UCSD-AML1 (cell line): Measurements from ENCODE around the gene LUC7L.
"Not testable (repeated sequence)": the region's sequence is repeated elsewhere in the genome, so short reads cannot be mapped to it uniquely, and the experiment has no call there.

Experiments
- DNase-seq: peaks from one replicate; lab custom pipeline; 2025; ENCODE audit not compliant: unreplicated experiment; lab: John Stamatoyannopoulos, UW

LUC7L gene

GRCh38 chr16:167122-167690 is 62.0 kb downstream of the LUC7L start:
- DNase-seq, result no peak

- no peak for DNase-seq
Measured at GRCh38 chr16:166375-167121, 62.7 kb downstream of the LUC7L start.

GRCh38 chr16:165539-166374 is 63.5 kb downstream of the LUC7L start, which contains the start of gene HBM:
HBM (plus strand) TSS chr16:165978; CDS start chr16:165998, 20 bp downstream.
- no peak for DNase-seq

- no peak for DNase-seq
Measured at GRCh38 chr16:164827-165538, 64.3 kb downstream of the LUC7L start.

- DNase-seq, result not testable (repeated sequence)
Measured at GRCh38 chr16:164134-164823, 65.0 kb downstream of the LUC7L start.

GRCh38 chr16:163696-164095 is 65.6 kb downstream of the LUC7L start:
- not testable (repeated sequence) for DNase-seq

GRCh38 chr16:163139-163538 is 66.1 kb downstream of the LUC7L start:
- DNase-seq, result not testable (repeated sequence)

- no peak for DNase-seq
Measured at GRCh38 chr16:162271-162991, 66.8 kb downstream of the LUC7L start.

- no peak for DNase-seq
Measured at GRCh38 chr16:160691-161190, 68.5 kb downstream of the LUC7L start.

- DNase-seq, result not testable (repeated sequence)
Measured at GRCh38 chr16:160242-160641, 69.0 kb downstream of the LUC7L start.

- DNase-seq, result no peak
Measured at GRCh38 chr16:159136-159849, 70.0 kb downstream of the LUC7L start.

- no peak for DNase-seq
Measured at GRCh38 chr16:155031-155398, 74.2 kb downstream of the LUC7L start.

GRCh38 chr16:154217-155030 is 74.8 kb downstream of the LUC7L start:
- no peak for DNase-seq

GRCh38 chr16:153550-154216 is 75.6 kb downstream of the LUC7L start:
- DNase-seq, result not testable (repeated sequence)

- DNase-seq, result not testable (repeated sequence)
Measured at GRCh38 chr16:153129-153521, 76.1 kb downstream of the LUC7L start.

GRCh38 chr16:152141-153128 is 76.8 kb downstream of the LUC7L start, which contains the start of gene HBZ:
HBZ (plus strand) TSS chr16:152644; CDS start chr16:152910, 266 bp downstream.
- DNase-seq, result no peak
